ENCODE measurements around the gene IGSF22. TPM values are rescaled to one million over a fixed set of nuclear protein-coding genes. Genes with fewer than 3 reads are reported as not detected.

IGSF22 gene
- polyA plus RNA-seq (ENCODE audit: insufficient read length in 12 of 12): 10 to 100 TPM in 1 of 12 donors, 1 to 10 TPM in 9, not detected in 2; 1.2 to 10.1 (median 5.3) TPM
- long read RNA-seq, donor 1: 0 reads
- long read RNA-seq, donor 2, full-length matches to known transcripts: 1 of 1 reads
- long read RNA-seq, donor 2, partial matches to known transcripts: 0 of 1 reads
- long read RNA-seq, donor 2, other reads (novel, unspliced or antisense): 0 of 1 reads
- long read RNA-seq, donor 3: 0 reads
- long read RNA-seq, donor 4: 0 reads
- long read RNA-seq, donor 5: 0 reads
- long read RNA-seq, donor 6: 0 reads
- long read RNA-seq, donor 7: 0 reads
- long read RNA-seq, donor 8: 0 reads
- long read RNA-seq, donor 9: 0 reads
- long read RNA-seq, donor 10: 0 reads
- long read RNA-seq, donor 11: 0 reads

DNA sequence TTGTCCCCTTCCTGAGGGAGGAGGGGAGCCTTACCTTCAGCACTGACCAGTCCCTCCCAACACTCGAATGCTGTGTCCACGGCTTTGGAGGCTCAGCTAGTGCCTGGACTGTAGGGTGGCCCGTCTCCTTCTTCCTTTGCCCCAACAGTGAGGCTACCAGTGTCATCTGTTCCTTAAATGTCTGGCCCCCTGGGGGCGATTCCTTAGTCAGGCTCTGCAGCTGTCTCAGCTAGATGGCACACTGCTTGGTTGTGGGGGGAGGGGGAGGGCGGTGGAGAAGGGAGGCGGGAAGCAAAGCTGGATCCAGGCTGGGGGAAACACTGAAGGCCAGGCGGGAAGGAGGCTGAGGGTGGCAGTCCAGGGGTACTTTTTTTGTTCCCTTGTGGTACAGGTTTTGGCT, at the start of gene IGSF22:
Gene IGSF22, minus strand, starts transcription at position 149 of the 400 bp plus-strand sequence. CDS start 1,952 bp downstream, outside the sequence.
- no peak for DNase-seq

DNA sequence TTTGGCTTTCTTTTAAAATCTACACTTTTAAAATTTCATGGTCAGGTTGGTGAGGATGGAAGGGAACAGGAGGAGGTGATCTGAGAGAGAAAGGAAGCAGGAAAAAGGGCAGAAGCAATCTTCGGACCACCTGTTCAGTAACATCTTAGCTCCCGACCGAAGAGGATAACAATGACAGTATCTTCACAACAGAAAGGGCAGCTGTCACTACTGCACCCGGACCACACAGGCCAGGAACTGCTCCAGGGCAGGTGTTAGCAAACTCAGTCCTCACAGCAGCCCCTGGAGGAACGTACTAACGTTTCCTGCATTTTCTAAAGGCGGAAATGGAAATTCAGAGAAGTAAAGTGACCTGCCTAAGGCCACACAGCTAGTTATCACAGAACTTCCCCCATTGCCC, 48.8 kb upstream of the IGSF22 start:
- no peak for DNase-seq

DNA sequence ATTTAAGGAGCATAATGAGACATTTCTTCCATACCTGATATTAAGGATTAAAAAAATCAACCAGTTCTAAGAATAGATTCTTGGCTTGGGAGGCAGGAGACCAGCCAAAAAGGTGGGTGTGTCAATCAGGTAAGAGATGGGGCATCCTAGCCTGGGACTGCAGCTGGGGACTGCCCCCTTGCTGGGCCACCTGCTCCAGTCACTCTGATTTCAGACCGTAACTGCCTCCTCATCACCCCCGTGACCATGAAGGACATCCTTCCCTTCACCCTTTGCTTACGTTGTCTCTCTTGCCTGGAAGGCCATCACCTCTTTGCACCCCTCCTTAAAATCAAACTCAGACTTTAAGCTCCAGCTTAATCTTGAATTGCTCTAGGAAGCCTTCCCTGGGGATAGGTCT, 47.7 kb upstream of the IGSF22 start:
- DNase-seq: no peak

DNA sequence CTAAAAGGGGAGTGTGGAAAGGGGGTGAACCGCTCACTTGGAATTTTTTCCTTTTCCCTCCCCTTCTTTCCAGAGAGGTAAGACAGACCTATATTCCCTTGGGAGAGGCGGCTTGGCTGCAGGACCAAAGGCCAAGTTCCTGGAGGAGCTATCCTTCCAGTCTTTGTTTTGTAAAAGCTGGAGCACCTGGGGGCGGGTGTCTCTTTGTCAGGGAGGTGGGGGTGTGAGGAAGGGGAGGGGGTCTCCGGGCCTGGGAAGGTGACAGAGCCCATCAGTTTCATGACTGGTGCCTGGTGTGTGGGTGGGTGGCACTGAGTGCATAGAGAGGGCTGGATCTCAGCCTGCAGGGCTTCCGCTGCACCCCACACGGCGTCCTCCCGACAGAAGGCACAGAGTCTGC, 47.1 kb upstream of the IGSF22 start:
- no peak for DNase-seq

DNA sequence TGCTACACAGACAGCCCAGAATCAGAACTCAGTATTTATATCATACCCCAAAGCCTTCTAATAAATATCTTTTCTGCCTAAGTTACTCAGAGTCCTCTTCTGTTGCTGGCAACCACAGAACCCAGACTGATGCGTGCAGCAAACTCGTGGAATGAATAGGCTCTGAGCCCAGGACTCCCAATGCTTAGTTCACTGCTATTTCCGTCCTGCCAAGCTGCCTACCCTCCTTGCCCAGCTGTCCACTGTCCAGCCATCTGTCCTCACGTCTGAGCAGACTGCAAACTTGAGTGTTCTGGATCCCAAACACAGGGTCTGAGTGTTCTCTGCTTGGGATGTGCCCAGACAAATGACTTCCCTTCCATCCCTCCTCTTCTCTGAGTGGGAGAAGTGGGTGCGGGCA, 46.2 kb upstream of the IGSF22 start:
- no peak for DNase-seq

DNA sequence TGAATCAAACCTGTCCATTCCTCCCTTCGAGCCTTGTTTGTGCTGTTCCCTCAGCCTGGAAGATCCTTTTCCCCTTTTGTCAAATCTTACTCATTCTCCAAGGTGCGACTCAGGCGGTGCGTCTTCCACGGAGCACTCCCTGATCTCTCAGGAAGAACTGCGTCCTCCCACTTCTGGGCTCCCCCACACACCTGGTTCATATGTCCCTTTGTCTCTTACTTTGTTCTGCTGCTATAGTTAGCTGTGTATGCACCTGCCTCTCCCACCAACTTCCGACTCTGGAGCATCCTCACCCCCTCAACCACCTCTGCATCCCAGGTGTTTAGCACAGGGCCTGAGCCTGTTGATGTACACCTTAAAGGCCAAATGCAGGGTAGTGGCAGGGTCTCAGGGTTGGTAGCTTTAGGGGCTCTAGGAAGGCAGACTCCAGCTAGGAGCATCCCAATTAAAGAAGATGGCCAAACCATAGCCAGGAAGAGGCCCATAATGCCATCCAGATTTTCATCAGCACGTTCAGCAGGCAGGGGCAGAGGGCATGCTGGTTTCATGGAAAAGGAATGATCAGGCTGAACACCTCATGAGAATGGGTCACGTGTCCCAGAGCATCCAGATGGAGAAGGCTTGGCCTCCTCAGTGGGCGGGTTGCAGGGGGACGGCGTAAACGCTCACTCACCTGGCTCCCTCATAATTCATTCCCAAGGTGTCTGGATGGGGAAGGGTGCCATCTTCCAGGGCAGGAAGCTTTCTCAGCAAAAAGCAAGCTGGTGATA, 45.5 kb upstream of the IGSF22 start:
- no peak for DNase-seq

DNA sequence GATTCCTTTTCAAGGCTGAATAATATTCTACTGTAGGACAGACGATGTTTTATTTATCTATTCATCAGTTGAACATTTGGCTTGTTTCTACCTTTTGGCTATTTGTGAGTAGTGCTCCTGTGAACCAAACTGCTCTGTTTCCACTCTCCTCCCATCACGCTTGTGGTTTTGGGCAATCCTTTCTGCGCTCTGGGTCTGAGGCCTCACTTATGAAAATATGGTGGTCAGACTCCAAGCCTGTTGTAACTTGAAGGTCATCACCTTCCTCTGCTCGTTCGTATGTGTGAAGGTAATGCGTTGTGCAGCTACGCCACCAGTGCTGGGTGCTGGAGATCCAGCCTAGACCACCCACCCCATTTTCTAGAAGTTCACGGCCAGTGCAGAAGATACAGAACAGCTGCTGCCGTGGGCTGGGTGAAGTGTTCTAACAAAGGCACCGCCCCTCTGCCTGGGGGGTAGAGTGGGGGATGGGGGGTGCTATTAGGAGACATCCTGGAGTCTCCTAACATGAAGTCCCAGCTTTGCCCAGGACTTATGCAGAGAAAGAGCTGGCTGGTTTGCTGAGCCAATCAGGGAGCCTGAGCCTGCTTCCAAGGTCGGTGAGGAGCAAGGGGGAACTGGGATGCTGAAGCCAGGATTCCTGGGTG, 44.6 kb upstream of the IGSF22 start:
- DNase-seq: no peak

DNA sequence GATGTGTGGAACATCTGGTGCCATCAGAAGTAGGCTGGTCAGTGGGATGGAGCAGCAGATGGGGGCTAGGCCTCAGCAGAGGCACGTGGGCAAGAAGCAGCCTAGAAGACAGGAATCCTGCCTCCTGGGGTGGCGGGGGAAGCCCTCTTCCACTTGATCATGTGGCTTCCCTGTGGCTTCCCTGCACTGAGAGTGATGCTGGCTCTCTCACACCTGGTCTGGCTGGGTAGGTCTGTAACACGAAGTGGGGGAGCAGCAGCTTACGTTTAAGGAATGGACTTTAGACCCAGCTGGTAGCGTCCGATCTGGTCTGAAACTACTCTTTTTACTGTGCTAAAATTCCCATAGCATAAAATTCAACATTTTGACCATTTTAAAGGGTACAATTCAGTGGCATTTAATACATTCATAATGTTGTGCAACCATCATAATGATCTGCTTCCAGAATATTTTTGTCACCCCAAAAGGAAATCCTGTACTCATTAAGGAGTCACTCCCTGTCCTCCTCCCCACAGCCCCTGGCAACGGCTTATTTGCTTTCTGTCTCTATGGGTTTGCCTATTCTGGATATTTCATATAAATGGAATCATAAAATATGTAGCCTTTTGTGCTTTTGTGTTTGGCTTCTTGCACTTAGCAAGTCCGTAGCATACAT, 43.9 kb upstream of the IGSF22 start:
- no peak for DNase-seq

DNA sequence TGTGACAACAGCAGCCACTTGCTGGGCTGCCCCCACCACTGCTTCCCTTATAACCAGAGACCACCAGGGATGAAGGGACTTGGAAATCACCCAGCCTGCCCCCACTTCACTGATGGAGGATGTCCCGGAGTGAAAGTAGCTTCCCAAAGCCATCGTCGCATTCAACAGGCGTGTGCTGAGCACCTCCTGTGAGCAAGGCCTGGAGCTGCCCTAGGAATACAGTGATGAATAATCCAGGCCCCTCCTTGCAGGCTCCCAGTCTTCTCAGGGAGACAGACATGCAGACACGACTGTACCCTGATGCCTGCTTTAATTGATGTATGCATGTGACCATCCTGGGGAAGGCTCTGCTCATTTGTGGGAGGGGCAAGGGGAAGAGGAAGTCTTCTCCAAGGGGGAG, 43.0 kb upstream of the IGSF22 start:
- DNase-seq: no peak

DNA sequence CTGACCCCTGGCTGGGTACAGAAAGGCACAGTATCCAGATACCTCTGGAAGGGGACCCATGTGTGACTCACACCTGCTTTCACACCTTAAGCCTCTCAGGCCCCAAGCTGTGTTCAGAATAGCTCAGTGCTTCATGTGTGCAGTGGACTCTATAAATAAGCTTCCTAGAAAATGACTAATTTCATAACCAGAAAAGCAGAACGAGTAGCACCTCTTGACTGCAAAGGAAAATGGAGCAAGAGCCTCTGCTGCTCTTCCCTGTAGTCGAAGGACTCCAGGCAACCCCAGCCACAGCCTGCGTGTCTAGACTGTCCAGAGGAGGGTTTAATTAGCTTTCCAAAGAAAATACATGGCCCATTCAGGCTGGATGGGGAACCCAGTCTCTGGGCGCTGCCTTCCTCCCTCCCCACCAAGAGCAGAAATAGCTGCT, 42.5 kb upstream of the IGSF22 start:
- no peak for DNase-seq

DNA sequence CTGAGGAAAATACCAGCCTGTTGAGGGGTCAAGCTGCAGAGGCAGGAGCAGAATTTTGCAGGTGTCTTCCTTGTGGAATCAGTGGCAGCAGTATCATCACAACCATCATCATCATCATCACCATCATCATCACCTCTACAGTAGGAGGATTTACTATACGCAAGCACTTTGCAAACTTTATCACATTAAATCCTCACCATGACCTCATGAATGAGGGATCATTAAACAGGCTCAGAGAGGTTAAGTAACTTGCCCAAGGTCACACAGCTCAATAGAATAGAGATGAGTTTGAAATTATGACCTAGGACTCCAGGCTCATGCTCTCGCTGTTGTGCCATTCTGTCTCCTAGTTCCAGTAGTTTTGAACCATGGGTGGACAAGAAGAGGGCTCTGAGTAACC, 40.0 kb upstream of the IGSF22 start:
- DNase-seq: no peak

DNA sequence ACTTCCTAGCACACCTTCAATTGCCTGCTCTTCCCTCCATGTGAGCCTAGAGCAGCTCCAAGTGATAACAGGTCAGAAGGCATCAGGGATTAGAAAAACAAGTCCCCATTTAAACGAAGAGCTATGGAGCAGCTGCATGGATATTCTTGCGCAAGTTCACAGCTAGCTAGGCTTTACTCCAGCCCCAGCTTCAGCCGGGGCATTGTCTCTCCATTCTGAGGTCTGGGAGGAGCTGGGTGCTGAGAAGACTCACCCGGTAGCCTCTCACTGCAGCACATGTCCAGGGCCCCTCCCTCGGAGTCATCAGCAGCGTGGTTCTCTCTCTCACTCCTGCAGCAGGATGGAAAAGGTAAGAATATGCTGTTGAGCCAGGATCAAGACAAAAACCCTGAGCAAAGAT, 39.6 kb upstream of the IGSF22 start:
- no peak for DNase-seq

DNA sequence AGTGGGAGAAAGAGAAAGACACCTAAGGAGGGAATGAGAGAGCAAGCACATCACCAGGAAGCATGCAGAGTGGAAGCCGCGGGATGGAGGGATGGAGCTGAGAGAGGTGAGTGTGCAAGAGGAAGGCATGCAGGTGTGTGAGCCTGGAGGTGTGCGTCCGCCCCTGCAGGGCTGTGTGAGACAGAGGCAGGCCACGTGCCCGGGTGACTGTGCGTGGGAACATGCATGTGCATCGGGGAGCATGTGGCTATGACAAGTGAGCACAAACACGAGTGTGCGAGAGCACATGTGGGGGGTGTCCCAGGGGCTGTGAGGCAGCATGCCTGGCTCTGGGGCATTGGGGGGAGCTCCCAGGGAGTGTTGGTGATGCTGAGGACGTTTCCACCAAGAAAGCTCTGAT, 35.8 kb upstream of the IGSF22 start:
- no peak for DNase-seq

DNA sequence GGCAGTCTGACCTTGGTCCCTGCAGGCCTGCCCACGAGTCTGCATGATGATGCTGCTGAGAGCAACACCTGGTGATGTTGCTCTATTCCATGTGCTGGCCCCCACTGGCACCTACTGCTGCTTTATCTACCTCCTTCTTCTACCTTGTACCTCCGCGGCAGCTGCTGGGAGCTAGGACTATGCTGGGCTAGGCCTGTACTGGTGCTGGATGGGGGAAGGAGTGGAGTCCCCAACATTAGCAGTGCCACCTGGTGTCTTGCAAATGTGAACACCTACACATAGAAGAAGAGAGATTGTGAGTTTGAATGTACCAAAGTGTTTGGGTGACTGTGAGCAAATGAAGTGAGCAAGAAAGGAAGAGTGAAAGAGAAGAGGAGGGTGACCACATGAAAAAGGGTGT, 35.2 kb upstream of the IGSF22 start:
- DNase-seq: no peak

DNA sequence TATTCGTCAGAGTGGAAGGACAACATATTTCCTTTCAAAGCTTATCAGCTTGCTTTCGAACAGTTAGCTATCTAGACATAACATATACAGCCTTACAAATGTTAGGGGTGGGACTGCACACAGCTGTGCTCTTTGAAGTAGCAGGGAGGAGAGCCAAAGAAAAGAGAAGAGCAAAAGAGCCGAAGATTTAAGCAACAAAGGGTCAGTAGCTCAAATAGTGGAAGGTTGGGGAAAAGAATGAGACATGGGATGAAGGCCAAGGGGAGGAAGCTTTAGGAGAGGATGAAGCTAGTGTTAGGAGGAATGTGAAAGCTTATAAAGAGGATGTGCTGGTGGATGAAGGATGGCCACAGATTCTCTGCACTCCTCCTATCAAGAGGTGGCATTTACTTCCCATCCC, 31.8 kb upstream of the IGSF22 start:
- DNase-seq: no peak

DNA sequence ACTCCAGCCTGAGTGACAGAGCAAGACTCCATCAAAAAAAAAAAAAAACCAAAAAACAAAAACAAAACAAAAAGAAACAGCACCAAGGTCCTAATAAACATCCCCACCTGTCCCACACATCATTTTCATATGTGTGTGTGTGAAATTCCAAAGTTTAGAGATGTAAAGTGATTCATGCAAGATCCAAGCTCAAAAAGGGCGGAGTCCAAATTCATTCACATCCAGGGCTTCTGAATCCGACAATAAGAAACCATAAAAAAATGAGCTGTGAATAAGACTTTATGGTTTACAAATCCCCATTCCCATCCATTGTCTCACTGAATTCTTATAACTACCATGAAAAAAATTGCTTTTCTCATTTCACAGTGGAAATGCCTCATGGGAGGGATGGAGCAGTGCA, 30.9 kb upstream of the IGSF22 start:
- DNase-seq: no peak

DNA sequence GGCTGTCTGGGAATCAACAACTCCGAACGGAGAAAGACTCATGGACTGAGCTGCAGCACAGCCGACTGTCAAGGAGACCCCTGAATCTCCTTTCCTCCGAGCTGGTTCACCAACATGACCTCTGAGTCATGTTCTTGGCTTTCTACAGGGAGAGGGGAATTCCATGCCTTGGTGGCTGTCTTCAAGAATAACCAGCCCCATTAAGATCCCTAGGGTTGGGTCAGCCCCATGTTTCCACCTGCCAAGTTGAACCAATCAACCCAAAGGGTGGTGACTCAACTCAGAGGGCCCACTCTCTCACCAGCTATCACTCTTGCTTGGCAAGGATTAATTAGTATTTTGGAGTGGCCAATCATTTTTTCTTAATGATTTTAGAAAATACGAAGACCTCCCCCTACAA, 28.3 kb upstream of the IGSF22 start:
- DNase-seq: no peak

DNA sequence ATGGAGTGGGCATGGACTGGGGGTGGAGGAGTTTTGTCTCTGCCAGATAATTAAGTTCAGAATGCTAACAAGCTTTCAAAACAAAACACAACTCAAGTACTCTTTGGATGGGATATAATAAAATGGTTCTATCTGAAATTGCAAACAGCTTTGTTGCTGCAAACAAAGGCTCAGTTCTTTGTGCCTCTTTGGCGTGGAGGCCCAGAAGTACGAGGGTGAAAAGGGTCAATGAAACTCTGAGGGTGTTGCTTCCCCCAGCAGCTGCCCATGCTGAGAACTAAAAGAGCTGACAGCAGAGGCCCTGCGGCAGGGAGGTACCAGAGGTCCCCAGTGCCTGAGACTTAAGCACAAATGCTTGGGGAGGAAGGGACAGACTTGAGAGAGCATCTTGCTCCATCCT, 26.5 kb upstream of the IGSF22 start:
- no peak for DNase-seq

DNA sequence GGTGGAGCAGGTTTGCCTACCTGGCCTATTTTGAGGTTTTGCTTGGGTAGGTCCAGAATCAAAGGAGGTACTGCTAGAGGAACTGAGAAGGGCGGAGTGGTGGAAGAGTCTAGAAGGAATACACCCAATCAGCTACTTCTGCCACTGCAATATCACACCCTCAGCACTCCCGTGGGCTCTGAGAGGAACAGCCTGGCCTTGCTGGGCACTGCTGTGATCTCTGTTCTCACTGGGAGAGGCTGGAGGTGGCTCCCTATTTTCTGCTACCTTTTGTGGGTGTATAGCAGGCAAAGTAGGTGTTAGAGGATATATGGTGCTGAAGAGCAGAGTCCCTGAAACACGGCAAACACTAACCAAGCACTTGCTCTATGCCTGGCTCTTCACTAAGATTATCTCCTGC, 25.0 kb upstream of the IGSF22 start:
- DNase-seq: no peak

DNA sequence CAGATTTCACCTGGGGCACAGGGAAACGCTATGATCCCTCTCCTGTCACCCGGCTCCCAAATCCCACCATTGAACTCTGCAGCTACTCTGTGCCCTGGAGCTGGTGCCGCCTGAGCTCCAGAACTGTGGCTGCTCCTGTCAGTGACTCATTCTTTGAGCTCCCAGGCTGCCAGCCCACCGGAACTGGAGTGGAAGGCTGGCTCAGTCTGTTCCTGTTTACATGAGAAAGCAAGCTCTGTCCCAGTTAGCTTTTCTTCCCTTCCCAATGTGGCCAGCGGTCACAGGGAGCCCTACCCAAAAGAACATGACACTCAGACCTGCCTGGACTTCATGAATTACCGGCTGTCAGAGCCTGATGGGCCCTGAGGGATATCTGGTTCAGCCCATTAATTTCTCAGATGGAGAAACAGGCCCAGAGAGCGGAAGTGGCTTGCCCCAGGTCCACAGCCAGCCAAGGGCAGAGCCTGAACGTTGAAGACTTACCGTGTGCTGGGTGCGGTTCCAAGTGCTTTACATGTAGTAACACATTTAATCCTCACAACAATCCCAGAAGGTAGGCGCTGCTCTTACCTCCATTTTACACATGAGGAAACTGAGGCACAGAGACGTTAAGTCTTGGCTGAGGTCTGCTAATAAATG, 23.8 kb upstream of the IGSF22 start:
- DNase-seq: no peak

DNA sequence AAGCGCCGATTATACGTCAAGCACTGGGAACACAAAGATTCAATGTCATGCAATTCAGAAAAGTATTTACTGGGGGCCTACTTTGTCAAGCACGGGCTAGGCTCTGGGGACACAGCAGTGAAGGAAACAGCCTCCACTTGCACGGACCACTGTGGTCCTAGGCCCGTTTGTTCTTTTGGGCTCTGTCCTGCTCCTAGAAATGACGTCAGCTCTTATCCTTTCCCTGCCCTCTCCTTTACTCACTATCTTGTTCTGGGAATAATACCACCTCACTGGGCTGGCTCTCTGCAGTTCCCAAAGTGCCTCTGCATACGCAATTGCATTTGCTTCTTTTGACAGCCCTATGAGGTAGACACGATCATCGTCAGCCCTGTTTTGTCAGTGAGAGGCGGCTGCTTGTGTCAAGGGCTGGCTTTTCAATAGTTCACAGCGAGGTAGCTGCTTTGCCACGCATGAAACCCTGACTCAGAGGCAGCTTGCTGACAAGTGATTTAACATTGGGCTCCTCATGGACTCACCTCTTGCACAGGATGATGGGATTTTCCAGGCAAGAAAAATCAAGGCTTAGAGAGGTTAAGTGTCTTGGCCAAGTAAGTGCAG, 22.9 kb upstream of the IGSF22 start:
- DNase-seq: no peak

Measured in muscle of arm (tissue), 14 donors.